ENCODE results near the gene MRPL55. TPM values are rescaled to one million over a fixed set of nuclear protein-coding genes. Genes with fewer than 3 reads are reported as not detected.

MRPL55 gene
- total and polyA plus RNA-seq, 9 donors, result 28.6 to 49.4 (median 32.5) TPM

DNA sequence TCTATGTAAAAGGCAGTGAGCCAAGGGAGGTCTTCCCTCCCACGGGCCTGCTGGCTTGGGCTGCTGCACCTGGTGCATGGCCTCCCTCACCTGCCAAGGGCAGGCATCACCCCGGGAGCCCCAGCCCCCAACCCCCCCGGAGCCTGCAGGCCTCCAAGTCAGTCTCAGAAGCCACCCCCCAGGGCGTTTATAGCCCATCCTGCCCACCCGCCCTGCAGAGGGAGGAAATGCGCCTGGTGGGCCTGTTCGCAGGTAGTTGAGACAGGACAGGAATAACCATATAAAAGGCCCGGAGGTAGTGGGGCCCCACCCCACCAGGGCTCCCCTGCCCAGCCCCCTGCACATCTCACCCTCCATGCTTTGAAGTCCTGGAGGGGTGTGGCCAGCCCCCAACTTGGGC lies 44.8 kb downstream of the MRPL55 start:
- Histone ChIP-seq H3K4me1 (ENCODE audit: control insufficient read depth, insufficient read depth, low read length) (peaks cover 12% of the 10 kb centered on the region), H3K36me3 (ENCODE audit: control insufficient read depth, insufficient read depth, low read length) (no peaks in the 10 kb centered on the region), H3K27me3 (ENCODE audit: control insufficient read depth, insufficient read depth, low read length) (peaks cover 63% of the 10 kb centered on the region), H3K9me3 (replicated peaks; ENCODE audit: control insufficient read depth, low read depth, low read length) (no peaks in the 10 kb centered on the region), H3K27ac (ENCODE audit: low read length) (no peak overlapping the region), H3K4me3 (ENCODE audit: low read length) (no peak overlapping the region)
- DNase-seq, result no peak
- WGBS (ENCODE audit: insufficient coverage), result 7% methylated on average over 2 of the region's 8 CpGs

DNA sequence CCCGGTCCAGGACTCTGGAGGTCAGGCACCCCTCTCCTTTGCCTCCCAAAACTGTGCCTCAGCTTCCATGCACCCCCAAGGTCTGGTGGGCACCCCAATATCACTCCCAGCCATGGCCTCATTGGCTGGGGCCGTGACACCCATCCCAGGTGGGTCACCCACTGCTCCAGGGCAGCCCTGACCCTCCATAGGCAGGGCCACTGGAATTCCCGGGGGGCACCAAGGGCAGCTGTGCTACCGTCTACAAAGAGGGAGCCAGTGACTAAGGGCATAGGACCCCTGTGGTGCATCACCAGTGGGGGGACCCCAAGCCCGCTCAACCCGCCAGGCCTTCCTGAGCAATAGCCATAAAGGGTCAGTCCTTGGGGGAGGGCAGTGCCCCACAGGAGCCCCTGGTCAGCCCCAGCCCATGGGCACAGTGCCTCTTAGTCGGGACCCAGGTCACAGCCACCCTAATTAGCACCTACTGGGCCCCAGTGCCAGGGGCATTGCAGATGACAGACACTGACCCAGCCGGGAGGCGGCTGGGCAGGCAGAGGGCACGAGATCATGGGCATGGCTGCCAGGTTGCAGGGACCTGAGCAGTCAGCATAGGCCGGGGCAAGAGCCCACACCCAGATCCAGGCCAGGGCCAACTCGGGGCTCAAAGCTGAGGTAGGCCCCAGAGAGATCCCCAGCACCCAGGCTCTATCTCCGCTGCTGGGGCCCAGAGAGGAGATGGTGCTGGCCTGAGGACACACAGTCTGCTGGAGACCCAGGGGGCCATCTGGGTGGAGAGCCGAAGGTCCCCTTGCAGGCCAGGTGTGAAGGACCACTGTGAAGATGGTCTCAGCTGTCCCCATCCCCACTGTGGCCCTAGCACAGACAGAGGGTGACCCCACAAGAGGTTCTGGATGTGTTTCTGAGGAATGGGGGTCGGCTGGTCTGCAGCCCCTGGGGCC lies 45.6 kb downstream of the MRPL55 start:
- Histone ChIP-seq H3K4me3 (ENCODE audit: low read length) (no peak overlapping the region), H3K4me1 (ENCODE audit: control insufficient read depth, insufficient read depth, low read length) (peaks cover 12% of the 10 kb centered on the region), H3K36me3 (ENCODE audit: control insufficient read depth, insufficient read depth, low read length) (no peaks in the 10 kb centered on the region), H3K27me3 (ENCODE audit: control insufficient read depth, insufficient read depth, low read length) (peaks cover 69% of the 10 kb centered on the region), H3K9me3 (replicated peaks; ENCODE audit: control insufficient read depth, low read depth, low read length) (no peaks in the 10 kb centered on the region), H3K27ac (ENCODE audit: low read length) (no peak overlapping the region)
- 79% methylated on average over 13 of the region's 15 CpGs for WGBS (ENCODE audit: insufficient coverage)
- no peak for DNase-seq

DNA sequence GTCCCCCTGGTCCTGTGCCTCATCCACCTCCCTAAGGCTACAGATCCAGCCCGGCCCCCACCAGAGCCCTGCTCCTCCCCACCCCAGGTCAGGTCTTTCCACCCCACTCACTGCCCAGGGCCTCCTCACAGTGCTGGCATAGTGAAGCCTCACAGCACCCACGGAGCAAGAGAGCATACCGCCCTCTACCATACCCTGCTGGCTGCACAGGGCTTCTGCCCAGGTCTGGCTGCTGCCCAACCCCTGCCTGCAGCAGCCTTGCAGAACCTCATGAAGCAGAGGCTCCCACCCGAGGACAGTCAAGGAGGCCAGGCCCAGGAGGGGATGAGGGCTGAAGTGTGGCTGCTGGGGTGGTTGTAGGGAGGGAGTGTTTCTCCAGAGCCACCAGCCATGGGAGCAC lies 46.3 kb downstream of the MRPL55 start:
- Histone ChIP-seq H3K4me1 (ENCODE audit: control insufficient read depth, insufficient read depth, low read length) (peaks cover 12% of the 10 kb centered on the region), H3K27me3 (ENCODE audit: control insufficient read depth, insufficient read depth, low read length) (peaks cover 75% of the 10 kb centered on the region), H3K4me3 (ENCODE audit: low read length) (no peak overlapping the region), H3K9me3 (replicated peaks; ENCODE audit: control insufficient read depth, low read depth, low read length) (no peaks in the 10 kb centered on the region), H3K36me3 (ENCODE audit: control insufficient read depth, insufficient read depth, low read length) (no peaks in the 10 kb centered on the region), H3K27ac (ENCODE audit: low read length) (no peak overlapping the region)
- WGBS (ENCODE audit: insufficient coverage), result 45% methylated on average over 2 of the region's 4 CpGs
- DNase-seq, result no peak

DNA sequence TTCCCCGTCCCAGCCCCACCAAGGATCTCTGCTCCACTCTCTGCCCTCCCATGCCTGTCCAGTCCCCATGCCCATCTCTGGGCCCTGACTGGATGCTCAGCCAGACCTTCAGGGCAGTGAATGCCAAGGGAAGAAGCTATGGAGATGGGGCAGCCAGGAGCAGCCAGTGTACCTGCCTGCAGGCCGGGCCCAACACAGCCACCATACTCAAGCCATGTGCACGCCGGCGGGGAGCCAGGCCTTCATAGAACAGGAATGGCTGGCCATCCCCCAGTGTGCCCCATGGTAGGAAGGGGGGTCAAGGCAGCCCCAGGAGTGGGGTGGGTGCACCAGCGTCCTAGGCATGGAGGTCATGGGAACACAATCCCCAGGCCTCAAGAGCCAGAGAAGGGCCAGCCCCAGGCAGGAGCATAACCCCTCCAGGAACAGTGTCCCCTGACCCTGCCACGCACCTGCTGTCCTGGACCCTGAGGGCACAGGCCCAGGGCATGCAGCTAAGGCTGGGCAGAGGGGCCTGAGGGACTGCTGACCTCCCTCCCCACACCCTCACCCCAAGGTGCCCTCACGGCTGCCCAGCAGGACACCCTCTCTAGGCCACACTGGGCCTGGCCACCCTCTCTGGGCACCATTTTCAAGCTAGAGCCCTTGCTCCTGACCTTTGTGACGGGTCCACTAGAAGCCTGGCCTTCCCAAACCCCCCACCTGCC lies 46.9 kb downstream of the MRPL55 start:
- H3K9me3 ChIP-seq (replicated peaks; ENCODE audit: control insufficient read depth, low read depth, low read length), result no peaks in the 10 kb centered on the region
- peaks cover 12% of the 10 kb centered on the region for H3K4me1 ChIP-seq (ENCODE audit: control insufficient read depth, insufficient read depth, low read length)
- H3K36me3 ChIP-seq (ENCODE audit: control insufficient read depth, insufficient read depth, low read length), result no peaks in the 10 kb centered on the region
- 89% methylated on average over 5 of the region's 9 CpGs for WGBS (ENCODE audit: insufficient coverage)
- H3K27me3 ChIP-seq (ENCODE audit: control insufficient read depth, insufficient read depth, low read length), result peaks cover 77% of the 10 kb centered on the region
- H3K4me3 ChIP-seq (ENCODE audit: low read length), result no peak overlapping the region
- H3K27ac ChIP-seq (ENCODE audit: low read length), result no peak overlapping the region
- no peak for DNase-seq

DNA sequence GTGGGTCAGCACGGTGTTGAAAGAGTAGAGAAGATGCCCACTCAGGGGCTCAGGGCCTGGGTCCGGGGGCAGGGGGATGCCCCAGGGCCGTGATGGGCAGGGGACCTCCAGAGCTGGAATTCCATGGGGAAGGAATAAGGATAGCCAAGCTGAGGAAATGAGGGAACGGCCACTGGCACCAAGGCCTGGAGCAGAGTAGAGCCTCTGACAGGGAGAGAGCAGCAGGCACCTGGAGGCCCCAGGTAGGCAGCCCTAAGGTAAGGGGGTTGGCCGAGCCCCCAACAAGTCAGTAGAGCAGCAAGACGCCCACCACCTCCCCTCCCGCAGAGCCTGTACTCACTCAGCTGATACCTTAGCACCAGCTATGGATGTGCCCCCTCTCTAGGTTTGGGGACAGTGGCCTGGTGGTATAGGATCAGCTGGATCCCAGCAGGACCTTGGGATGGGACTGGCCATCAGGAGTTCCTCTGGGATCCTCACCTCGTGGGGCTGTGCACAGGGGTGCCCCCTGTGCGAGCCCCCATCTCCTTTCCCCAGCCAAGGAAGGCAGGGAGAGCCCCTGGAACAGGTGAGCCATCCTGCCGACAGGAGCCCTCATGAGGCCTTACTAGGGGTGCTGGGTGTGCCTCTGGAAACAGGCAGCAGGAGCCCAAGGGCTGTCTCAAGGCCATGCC lies 47.6 kb downstream of the MRPL55 start:
- no peak overlapping the region for H3K4me3 ChIP-seq (ENCODE audit: low read length)
- peaks cover 12% of the 10 kb centered on the region for H3K4me1 ChIP-seq (ENCODE audit: control insufficient read depth, insufficient read depth, low read length)
- peaks cover 72% of the 10 kb centered on the region for H3K27me3 ChIP-seq (ENCODE audit: control insufficient read depth, insufficient read depth, low read length)
- no peaks in the 10 kb centered on the region for H3K36me3 ChIP-seq (ENCODE audit: control insufficient read depth, insufficient read depth, low read length)
- no peak for DNase-seq
- H3K27ac ChIP-seq (ENCODE audit: low read length), result no peak overlapping the region
- WGBS (ENCODE audit: insufficient coverage), result 67% methylated on average over 5 of the region's 10 CpGs
- no peaks in the 10 kb centered on the region for H3K9me3 ChIP-seq (replicated peaks; ENCODE audit: control insufficient read depth, low read depth, low read length)

DNA sequence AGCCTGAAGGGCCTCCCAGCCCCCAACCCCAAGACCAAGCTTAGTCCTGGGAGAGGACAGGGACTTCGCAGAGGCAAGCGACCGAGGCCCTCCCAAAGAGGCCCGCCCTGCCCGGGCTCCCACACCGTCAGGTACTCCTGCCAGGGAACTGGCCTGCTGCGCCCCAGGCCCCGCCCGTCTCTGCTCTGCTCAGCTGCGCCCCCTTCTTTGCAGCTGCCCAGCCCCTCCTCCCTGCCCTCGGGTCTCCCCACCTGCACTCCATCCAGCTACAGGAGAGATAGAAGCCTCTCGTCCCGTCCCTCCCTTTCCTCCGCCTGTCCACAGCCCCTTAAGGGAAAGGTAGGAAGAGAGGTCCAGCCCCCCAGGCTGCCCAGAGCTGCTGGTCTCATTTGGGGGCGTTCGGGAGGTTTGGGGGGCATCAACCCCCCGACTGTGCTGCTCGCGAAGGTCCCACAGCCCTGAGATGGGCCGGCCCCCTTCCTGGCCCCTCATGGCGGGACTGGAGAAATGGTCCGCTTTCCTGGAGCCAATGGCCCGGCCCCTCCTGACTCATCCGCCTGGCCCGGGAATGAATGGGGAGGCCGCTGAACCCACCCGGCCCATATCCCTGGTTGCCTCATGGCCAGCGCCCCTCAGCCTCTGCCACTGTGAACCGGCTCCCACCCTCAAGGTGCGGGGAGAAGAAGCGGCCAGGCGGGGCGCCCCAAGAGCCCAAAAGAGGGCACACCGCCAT lies 48.5 kb downstream of the MRPL55 start:
- 2% methylated on average over 28 of the region's 34 CpGs for WGBS (ENCODE audit: insufficient coverage)
- Histone ChIP-seq H3K4me1 (ENCODE audit: control insufficient read depth, insufficient read depth, low read length) (peaks cover 12% of the 10 kb centered on the region), H3K9me3 (replicated peaks; ENCODE audit: control insufficient read depth, low read depth, low read length) (no peaks in the 10 kb centered on the region), H3K36me3 (ENCODE audit: control insufficient read depth, insufficient read depth, low read length) (no peaks in the 10 kb centered on the region), H3K27me3 (ENCODE audit: control insufficient read depth, insufficient read depth, low read length) (peaks cover 71% of the 10 kb centered on the region), H3K4me3 (ENCODE audit: low read length) (no peak overlapping the region), H3K27ac (ENCODE audit: low read length) (no peak overlapping the region)
- DNase-seq, result no peak

DNA sequence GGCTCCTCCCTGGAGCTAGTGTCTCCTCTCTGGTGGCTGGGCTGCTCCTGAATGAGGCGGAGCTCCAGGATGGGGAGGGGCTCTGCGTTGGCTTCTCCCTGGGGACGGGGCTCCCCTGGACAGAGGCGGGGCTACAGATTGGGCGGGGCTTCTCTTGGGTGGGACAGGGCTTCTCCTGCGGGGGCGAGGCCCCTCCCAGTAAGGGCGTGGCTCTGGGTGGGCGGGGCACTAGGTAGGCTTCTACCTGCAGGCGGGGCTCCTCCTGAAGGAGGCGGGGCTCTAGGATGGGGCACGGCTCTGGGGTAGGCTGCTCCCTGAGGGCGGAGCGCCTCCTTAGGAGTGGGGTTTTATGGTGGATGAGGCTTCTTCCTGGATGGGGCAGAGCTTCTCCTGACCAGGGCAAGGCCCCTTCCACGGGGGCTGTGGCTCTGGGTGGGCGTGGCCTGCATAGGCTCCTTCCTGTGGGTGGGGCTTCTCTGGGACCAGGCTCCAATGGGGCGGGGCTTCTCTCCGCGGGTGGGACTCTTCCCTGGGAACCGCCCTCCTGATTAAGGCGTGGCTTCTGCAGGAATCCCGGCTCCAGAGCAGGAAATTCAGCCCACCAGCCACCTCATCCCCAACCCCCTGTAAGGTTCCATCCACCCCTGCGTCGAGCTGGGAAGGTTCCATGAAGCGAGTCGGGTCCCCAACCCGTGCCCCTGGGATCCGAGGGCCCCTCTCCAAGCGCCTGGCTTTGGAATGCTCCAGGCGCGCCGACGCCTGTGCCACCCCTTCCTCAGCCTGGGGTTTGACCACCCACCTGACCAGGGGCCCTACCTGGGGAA lies 49.3 kb downstream of the MRPL55 start:
- DNase-seq, result no peak
- no peaks in the 10 kb centered on the region for H3K9me3 ChIP-seq (replicated peaks; ENCODE audit: control insufficient read depth, low read depth, low read length)
- no peak overlapping the region for H3K4me3 ChIP-seq (ENCODE audit: low read length)
- no peak overlapping the region for H3K27ac ChIP-seq (ENCODE audit: low read length)
- WGBS (ENCODE audit: insufficient coverage), result 0% methylated on average over 22 of the region's 33 CpGs
- H3K36me3 ChIP-seq (ENCODE audit: control insufficient read depth, insufficient read depth, low read length), result no peaks in the 10 kb centered on the region
- H3K4me1 ChIP-seq (ENCODE audit: control insufficient read depth, insufficient read depth, low read length), result peaks cover 12% of the 10 kb centered on the region
- peaks cover 68% of the 10 kb centered on the region for H3K27me3 ChIP-seq (ENCODE audit: control insufficient read depth, insufficient read depth, low read length)

DNA sequence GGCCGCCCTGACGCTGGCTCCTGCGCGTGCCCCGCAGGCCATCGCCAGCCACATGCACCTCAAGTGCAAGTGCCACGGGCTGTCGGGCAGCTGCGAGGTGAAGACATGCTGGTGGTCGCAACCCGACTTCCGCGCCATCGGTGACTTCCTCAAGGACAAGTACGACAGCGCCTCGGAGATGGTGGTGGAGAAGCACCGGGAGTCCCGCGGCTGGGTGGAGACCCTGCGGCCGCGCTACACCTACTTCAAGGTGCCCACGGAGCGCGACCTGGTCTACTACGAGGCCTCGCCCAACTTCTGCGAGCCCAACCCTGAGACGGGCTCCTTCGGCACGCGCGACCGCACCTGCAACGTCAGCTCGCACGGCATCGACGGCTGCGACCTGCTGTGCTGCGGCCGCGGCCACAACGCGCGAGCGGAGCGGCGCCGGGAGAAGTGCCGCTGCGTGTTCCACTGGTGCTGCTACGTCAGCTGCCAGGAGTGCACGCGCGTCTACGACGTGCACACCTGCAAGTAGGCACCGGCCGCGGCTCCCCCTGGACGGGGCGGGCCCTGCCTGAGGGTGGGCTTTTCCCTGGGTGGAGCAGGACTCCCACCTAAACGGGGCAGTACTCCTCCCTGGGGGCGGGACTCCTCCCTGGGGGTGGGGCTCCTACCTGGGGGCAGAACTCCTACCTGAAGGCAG lies 50.0 kb downstream of the MRPL55 start:
- Histone ChIP-seq H3K9me3 (replicated peaks; ENCODE audit: control insufficient read depth, low read depth, low read length) (no peaks in the 10 kb centered on the region), H3K27ac (ENCODE audit: low read length) (no peak overlapping the region), H3K4me3 (ENCODE audit: low read length) (no peak overlapping the region), H3K4me1 (ENCODE audit: control insufficient read depth, insufficient read depth, low read length) (peaks cover 12% of the 10 kb centered on the region), H3K36me3 (ENCODE audit: control insufficient read depth, insufficient read depth, low read length) (no peaks in the 10 kb centered on the region), H3K27me3 (ENCODE audit: control insufficient read depth, insufficient read depth, low read length) (peaks cover 66% of the 10 kb centered on the region)
- 10% methylated on average over 66 of the region's 66 CpGs for WGBS (ENCODE audit: insufficient coverage)
- no peak for DNase-seq
